GM19468 (cell line): Measurements from ENCODE around the gene PGLYRP3.
"Not testable (repeated sequence)": the region's sequence is repeated elsewhere in the genome, so short reads cannot be mapped to it uniquely, and the experiment has no call there.

Experiments used
- ATAC-seq: cut with Tn5 transposase; IDR thresholded peaks from one replicate; pipeline ENCODE4 v1.9.1; 2021; ENCODE audit warnings: mild to moderate bottlenecking, moderate library complexity, moderate number of reproducible peaks; ENCODE audit not compliant: unreplicated experiment; ENCODE audit errors: extremely low read depth

The PGLYRP3 gene

GRCh38 chr1:153322568-153322967, 9.8 kb upstream of the PGLYRP3 start:
- no peak for ATAC-seq

- not testable (repeated sequence) for ATAC-seq
These were observed 5.4 kb upstream of the PGLYRP3 start for GRCh38 chr1:153318145-153318544.

DNA sequence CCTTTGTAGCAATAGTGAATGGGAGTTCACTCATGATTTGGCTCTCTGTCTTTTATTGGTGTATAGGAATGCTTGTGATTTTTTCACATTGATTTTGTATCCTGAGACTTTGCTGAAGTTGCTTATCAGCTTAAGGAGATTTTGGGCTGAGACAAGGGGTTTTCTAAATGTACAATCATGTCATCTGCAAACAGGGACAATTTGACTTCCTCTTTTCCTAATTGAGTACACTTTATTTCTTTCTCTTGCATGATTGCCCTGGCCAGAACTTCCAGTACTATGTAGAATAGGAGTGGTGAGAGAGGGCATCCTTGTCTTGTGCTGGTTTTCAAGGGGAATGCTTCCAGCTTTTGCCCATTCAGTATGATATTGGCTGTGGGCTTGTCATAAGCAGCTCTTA, 3.3 kb upstream of the PGLYRP3 start:
- ATAC-seq = not testable (repeated sequence)

GRCh38 chr1:153314388-153314787, 1.6 kb upstream of the PGLYRP3 start:
- not testable (repeated sequence) for ATAC-seq

GRCh38 chr1:153313288-153313687, 536 bp upstream of the PGLYRP3 start:
- ATAC-seq = no peak

- no peak for ATAC-seq
These were observed 2.2 kb downstream of the PGLYRP3 start for GRCh38 chr1:153310526-153310925.

- ATAC-seq = no peak
These were observed 3.3 kb downstream of the PGLYRP3 start for GRCh38 chr1:153309441-153309840.

GRCh38 chr1:153308540-153308939, 4.2 kb downstream of the PGLYRP3 start:
- ATAC-seq = no peak

GRCh38 chr1:153307221-153307600, 5.5 kb downstream of the PGLYRP3 start:
- no peak for ATAC-seq

GRCh38 chr1:153306303-153307220, 6.2 kb downstream of the PGLYRP3 start:
- no peak for ATAC-seq

DNA sequence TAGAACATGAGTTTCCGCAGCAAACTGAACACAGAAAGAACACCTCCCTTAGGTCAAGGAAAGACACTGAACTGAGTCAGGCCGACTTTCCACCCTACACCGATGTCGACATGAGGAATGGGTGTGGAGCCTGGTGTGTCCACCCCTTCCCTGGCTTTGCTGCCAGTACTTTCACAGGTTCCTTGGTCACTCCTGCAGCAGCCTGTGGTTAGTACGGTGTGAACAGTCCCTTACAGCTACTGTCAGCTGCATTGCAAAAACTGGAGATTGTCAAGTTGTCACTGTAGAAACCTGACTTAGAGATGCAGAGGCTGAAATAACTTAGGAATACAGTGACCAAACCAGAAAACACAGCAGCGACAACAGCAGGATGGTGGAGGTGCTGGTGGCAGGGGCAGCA, 7.1 kb downstream of the PGLYRP3 start:
- ATAC-seq = no peak

DNA sequence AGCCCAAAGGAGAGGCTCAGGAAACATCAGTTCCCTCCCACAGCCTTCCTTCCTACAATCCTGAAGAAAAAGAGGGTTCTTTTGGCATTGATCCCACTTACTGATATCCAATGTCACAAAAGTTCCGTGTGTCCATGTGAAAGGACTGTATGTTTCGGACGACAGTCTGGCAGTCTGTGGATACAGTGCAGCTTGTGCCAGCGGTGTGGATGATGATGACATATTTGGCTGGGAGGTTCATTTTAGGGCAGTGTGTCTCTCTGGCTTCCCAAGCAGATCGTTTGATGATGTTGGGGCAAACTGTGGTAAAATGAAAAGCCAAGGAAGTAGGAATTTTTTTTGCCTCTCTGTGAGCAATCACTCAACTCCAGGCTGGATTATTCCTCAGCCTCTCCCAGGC, 10.4 kb downstream of the PGLYRP3 start:
- no peak for ATAC-seq

DNA sequence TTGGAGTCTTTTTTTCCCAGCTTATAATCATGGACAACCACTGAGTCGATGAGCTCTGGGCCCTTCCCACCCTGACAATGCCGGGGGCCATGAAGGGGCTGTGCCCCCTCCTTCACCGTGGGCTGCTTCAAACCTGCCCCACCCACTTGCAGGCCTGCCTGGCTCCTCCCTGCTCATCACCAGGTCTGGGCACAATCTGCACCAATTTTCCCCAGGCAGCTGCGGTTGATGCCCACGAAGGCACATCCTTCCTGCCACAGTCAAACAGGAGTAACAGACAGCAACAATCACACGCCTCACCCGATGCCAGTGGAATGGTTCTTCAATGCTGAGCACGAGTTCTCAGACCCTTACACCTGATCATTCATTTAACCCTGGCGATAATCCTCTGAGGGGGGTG, 18.9 kb downstream of the PGLYRP3 start:
- ATAC-seq = no peak

DNA sequence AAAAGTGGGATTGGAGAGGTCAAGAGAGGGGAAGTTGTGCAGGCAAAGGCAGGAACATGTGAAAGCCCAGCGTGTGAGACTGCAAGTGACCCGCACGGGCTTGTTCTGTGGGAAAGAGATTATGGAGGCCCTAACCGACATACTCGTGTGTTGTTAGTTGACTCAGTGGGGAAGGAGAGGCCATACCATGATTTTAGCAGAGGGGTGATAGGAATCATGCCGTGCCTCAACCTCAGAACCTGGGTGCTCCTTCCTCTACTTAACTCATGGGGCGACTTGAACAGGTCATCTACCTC, 19.3 kb downstream of the PGLYRP3 start:
- no peak for ATAC-seq

GRCh38 chr1:153292740-153293479, 19.8 kb downstream of the PGLYRP3 start:
- no peak for ATAC-seq

- ATAC-seq = no peak
These were observed 20.6 kb downstream of the PGLYRP3 start for GRCh38 chr1:153292185-153292584.

DNA sequence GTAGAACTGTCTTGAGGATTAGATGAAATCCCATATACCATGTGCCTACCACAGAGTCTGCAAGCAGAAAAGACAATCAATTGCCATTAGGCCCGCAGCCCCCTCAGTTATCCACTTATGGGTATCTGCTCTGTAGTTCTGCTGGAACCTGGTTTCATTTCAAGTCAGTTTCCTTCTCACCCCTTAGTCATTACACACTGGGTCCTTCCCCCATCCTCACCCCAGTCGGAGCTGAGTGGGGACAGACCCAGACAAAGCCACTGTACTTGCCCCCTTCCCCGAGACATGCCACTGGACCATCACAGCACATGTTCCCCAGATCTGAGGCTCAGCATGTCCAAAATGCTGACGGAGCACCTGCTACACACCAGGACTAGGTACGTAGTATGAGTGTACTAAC, 21.2 kb downstream of the PGLYRP3 start:
- ATAC-seq = no peak

GRCh38 chr1:153288634-153289275, 24.0 kb downstream of the PGLYRP3 start:
- no peak for ATAC-seq

- peak; percentile 82 for ATAC-seq
These were observed 34.9 kb downstream of the PGLYRP3 start for GRCh38 chr1:153277852-153278251.

DNA sequence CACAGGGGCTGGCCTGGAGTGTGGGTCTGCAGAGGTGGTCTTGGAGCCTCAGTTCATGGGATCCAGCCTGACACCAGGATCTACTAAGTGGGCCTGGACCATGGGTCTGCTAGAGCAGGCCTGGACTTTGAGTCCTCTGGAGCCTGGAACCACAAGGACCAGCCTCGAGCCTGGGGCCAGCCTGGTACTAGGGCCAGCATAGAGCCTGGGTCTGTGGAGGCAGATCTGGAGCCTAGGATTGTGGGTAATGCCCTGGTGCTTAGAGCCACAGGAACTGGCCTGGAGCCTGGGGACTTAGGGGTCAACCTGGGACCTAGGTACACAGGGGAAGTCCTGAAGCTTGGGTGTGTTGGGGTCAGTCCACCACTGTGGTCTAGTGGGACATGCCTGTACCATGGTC, 40.6 kb downstream of the PGLYRP3 start:
- no peak for ATAC-seq

GRCh38 chr1:153271711-153272110, 41.0 kb downstream of the PGLYRP3 start:
- no peak for ATAC-seq
